H1 (cell line): ENCODE results near the gene CD200. TPM values are rescaled to one million over a fixed set of nuclear protein-coding genes. Genes with fewer than 3 reads are reported as not detected.

Experiments
- CHD1 ChIP-seq: IDR thresholded peaks from 2 replicates; pipeline ENCODE4 v1.6.1; 2012; ENCODE audit warnings: low read depth, low read length, improper control_type of control experiment
- KDM1A ChIP-seq: fragments of 200-600, 300-600 bp; sonication (generic); IDR thresholded peaks from 2 replicates; pipeline ENCODE4 v1.7.1; 2016; ENCODE audit warnings: mild to moderate bottlenecking, low read length, borderline replicate concordance
- RAD21 ChIP-seq, 2 experiments: IDR thresholded peaks in 1 of 2; conservative IDR thresholded peaks in 1 of 2; 2 replicates each; pipeline ENCODE4 v1.6.1; 2011; ENCODE audit warnings: low read depth in 2 of 2, low read length in 2 of 2, improper control_type of control experiment in 1 of 2, inconsistent platforms in 1 of 2, mild to moderate bottlenecking in 1 of 2, moderate library complexity in 1 of 2
- polyA plus RNA-seq, 7 experiments: library from polyadenylated mRNA; depleted of rRNA in 3 of 7; stranded (reverse) in 5 of 7; unstranded in 2 of 7; fragments of >200 nt in 5 of 7; fragments of 200-250 nt in 2 of 7; gene quantifications; 1 replicate in 5 of 7; 2 replicates in 1 of 7; 4 replicates in 1 of 7; pipeline versions ENCODE4 v1.2.1 to v1.2.3, GENCODE V29; 2011 to 2013; ENCODE audit warnings: missing spikeins in 2 of 7, mixed read lengths in 2 of 7
- total RNA-seq: library from RNA; stranded (reverse); fragmentation: NEBNext Ultra II Directional; extraction: Animal tissue kit (Norgen Biotek cat#: 25700); gene quantifications from 2 replicates; pipeline ENCODE4 v1.2.1, GENCODE V29; 2021
- TF ChIP-seq, protein P1 (sequence below): IDR thresholded peaks from 2 replicates; pipeline ENCODE4 v1.6.1; 2011; ENCODE audit warnings: low read length, improper control_type of control experiment

Gene CD200
- total and polyA plus RNA-seq, 2 of the 8 experiments (the other 6 are each of a cell fraction or from before 2014, with no cell fraction given), result 45.8 to 50.2 TPM

DNA sequence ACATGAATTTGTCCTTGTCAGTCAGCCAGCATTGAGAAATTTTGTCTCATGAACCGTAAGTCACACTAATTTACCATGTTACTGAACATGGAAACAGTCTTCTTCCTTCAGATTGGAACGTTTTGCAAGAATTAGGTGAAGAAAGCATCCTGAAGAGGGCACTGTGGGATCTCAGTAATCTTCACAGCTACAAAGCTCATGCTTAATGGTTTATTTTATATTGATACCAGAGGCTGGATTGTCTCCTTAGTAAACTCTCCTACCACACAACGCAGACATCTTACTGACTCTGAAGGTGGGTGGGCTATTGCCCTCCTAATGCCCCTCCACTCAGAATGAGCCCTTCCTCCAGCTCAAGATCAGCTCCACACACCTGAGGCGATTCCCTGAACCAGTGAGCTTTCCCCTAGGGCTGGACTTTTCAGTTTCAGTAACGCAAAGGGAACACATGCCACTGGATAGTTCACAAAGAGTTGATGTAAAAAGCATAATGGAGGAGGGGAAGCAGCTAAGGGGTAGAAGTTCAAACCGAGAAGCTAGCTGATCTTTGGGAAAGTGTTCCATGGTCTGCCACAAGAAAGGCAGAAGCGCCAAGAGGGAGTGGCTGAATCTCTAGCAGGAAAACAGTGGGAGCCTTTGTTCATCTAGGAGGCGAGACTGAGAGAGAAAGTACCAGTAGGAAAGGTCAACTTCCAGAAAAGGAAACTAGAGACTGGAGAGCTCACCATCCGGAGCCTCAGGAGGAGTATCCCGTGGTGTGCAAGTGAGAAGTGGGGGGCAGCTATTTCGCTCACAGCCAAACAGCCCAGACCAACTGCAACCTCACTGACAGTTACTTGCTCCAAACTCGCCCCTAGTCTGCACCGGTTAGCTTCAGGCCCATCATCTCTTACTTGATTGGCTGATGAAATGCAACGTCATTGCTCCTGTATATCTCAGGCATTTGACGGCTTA is 39.3 kb upstream of the CD200 start, which contains the start of gene SLC9C1 (continued):
- TF ChIP-seq RAD21 (IDR thresholded peaks at IDR 0.05 in 1 of 2, conservative IDR thresholded peaks at IDR 0.05 in 1 of 2; ENCODE audit: low read depth in 2 of 2, low read length in 2 of 2) (peak; percentile 84 to 87), CHD1 (no peak), KDM1A (0 out of 2 replicates have a peak, but pooled peaks have one; percentile 14)
- TF ChIP-seq, protein P1, sequence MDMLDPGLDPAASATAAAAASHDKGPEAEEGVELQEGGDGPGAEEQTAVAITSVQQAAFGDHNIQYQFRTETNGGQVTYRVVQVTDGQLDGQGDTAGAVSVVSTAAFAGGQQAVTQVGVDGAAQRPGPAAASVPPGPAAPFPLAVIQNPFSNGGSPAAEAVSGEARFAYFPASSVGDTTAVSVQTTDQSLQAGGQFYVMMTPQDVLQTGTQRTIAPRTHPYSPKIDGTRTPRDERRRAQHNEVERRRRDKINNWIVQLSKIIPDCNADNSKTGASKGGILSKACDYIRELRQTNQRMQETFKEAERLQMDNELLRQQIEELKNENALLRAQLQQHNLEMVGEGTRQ, result no peak
